Stimulated activated CD8-positive, alpha-beta memory T cell treated with anti-CD3 and anti-CD28 coated beads, Interleukin-7, amount 100 ng/mL, for 1 hour (primary cell): ENCODE results near the gene CAPN3.

Experiments
- DNase-seq, 2 donors: peaks; one replicate each; pipeline ENCODE4 v3.0.0-alpha.2; 2020; ENCODE audit warnings: low read depth in 2 of 2

Gene CAPN3

DNA sequence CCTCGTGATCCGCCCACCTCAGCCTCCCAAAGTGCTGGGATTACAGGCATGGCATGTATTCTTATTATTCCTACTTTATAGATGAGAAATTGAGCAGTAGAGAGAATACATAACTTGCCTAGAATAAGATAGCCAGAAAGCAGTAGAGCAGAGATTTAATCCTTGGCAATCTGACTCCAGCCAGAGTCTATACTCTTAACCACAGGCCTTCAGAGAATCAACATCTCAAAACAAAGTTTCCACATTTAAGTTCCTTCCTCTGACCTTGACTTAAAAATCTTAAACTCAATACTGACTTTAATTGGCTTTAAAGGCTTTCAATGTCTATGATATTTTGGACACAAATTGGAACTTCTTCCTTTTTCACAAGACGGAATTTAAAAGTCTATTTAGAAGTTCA, 94.5 kb downstream of the CAPN3 start:
- DNase-seq: no peak

DNA sequence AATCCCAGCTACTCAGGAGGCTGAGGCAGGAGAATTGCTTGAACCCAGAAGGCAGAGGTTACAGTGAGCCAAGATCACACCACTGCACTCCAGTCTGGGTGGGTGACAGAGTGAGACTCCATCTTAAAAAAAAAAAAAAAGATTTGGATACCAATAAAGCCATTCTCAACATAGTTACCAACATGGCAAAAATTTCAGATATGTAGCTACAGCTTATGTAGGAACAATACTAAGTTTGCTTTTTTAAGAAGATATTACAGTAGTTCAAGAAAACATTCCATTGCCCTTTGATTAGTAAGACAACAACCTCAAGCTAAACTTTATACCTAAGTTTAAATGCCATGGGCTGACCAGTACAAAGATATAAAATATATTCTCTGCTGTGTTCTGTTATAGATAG, 97.2 kb downstream of the CAPN3 start:
- no peak for DNase-seq

DNA sequence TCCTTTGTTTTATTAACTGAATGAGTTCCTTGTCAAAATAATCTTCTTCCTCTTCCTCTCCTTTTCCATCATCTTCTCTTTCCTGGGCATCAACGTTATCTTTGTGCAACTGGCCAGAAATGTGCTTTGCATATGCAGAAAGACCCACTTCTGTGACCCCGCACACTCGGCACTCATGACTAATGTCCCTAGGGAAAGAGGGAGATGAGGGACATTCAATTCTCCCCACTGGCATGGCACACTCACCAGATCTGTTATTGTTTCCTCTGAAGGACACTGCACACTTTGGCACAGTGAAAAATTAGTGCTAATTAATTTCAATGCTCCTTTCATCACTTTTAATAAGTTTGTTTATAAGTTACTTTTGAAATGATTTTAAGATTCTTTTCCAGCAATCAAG, 97.7 kb downstream of the CAPN3 start:
- no peak for DNase-seq

DNA sequence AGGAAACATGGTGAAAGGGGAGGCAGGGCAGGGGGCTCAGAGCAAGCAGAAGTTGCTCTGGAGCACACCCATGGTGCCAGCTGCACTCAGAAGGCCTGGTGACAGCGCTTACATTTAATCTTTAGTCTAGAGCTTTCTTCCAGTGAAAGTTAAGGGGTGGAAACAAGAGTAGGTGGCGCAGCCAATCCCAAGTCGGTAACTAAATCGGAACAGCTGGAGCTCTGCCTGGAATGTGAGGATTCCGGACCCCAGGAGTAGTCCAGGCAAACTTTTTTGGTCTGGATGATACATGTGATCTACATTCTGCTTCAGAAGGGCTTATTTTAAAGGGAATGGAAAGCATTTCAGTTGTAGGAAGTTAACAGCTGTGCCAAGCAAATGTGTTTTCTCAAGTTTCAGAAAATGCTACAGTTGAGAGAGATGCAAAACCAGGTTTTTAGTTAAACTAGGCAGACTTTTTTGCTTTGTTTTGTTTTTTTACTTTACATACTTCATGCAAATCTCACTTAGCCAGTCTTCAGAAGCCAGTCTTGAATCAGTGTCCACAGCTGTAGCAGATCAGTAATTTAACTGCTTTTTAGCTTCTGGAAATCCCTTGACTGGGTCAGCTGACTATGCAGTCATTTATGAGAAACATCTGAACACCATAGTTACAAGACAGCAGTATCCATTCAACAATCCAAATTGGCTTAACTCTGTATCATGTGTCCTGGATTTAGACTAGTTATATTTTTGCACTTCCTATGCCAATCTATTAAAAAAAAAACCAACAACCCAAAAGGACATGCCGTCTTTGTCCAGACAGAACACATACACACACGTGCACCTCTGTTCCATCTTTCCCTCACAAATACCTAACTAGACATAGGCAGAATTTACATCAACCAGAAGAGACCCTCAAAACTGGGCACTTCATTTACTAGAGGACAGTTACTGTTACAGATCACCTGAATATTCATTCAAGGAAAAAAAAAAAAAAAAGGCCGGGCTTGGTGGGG, 98.4 kb downstream of the CAPN3 start:
- no peak for DNase-seq

DNA sequence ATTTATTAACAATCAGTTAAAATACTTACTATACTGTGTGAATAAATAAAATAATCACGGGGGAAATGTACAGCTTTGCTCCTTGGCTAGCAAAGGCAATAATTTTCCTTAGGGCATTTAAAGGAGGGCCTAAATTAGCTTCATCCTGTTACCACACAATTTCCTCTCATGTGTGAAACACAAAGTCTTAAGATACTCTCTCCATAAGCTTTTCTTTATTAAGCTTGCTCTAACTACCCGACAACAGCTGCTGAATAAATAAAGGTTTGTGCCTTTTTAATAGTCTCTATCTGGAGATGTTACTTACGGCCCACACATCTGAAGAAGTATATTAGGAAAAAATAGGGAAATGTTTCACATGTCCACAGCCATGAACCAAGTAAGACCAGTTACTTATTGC, 102.0 kb downstream of the CAPN3 start:
- no peak for DNase-seq
